ENCODE results near the gene SLAIN1. TPM values are rescaled to one million over a fixed set of nuclear protein-coding genes. Genes with fewer than 3 reads are reported as not detected.

Gene SLAIN1
- total and polyA plus RNA-seq, 2 of the 8 experiments (the other 6 are each of a cell fraction or from before 2014, with no cell fraction given) = 35.0 to 37.7 TPM

DNA sequence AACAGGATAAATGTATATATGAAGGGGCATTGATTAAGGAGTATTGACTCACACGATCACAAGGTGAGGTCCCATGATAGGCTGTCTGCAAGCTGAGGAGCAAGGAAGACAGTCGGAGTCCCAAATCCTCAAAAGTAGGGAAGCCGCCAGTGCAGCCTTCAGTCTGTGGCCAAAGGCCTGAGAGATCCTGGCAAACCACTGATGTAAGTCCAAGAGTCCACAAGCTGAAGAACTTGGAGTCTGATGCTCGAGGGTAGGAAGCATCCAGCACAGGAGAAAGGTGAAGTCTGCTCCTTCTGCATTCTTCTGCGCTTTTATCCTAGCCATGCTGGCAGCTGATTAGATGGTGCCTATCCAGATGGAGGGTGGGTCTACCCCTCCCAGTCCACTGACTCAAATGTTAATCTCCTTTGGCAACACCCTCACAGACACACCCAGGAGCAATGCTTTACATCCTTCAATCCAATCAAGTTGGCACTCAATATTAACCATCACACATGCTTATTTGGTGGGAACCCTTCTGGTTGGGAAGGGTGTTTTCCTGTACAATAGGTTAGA lies 55.1 kb downstream of the SLAIN1 start (continued):
- TF ChIP-seq HDAC2 (IDR thresholded peaks at IDR 0.05; ENCODE audit: borderline replicate concordance in 1 of 2, low read depth in 2 of 2, low read length in 2 of 2) (no peak), CBX5 (IDR thresholded peaks at IDR 0.05; ENCODE audit: low read depth, low read length) (no peak), JUN (IDR thresholded peaks at IDR 0.05; ENCODE audit: low read depth, low read length) (no peak), KDM5A (IDR thresholded peaks at IDR 0.05; ENCODE audit: low read length) (no peak), GABPA (IDR thresholded peaks at IDR 0.05; ENCODE audit: borderline replicate concordance, insufficient read depth, low read length) (no peak), POU5F1 (IDR thresholded peaks at IDR 0.05; ENCODE audit: low read depth, low read length) (no peak), SP1 (IDR thresholded peaks at IDR 0.05; ENCODE audit: low read depth, low read length) (no peak)

All from H1 (cell line).